CD4-positive, CD25-positive, alpha-beta regulatory T cell (primary cell): ENCODE measurements around the gene RNF31. TPM values are rescaled to one million over a fixed set of nuclear protein-coding genes. Genes with fewer than 3 reads are reported as not detected.
"Not testable (repeated sequence)": the region's sequence is repeated elsewhere in the genome, so short reads cannot be mapped to it uniquely, and the experiment has no call there.

Experiments
- ATAC-seq, 2 donors: fragments of 150-1000 bp; cut with Tn5 transposase; one replicate each; pipeline ENCODE4 v1.10.0; 2021; ENCODE audit warnings: low read depth in 2 of 2, moderate number of reproducible peaks in 2 of 2, moderate library complexity in 1 of 2
- DNase-seq, 3 donors: peaks; one replicate each; pipeline versions ENCODE4 v3.0.0 to v3.0.0-alpha.2; 2012 to 2022; ENCODE audit warnings: mixed read lengths in 1 of 3
- H3K27ac ChIP-seq: one replicate; pipeline ENCODE4 v1.7.0; 2013; ENCODE audit warnings: mild to moderate bottlenecking, low read length; ENCODE audit not compliant: insufficient read depth, poor library complexity, severe bottlenecking
- H3K27me3 ChIP-seq: one replicate; pipeline ENCODE4 v1.7.0; 2013; ENCODE audit warnings: low read length; ENCODE audit not compliant: control insufficient read depth, insufficient read depth
- H3K36me3 ChIP-seq: one replicate; pipeline ENCODE4 v1.7.0; 2013; ENCODE audit warnings: mild to moderate bottlenecking, low read length, moderate library complexity; ENCODE audit not compliant: control insufficient read depth, insufficient read depth
- H3K4me1 ChIP-seq: 2 replicates; pipeline ENCODE4 v1.7.0; 2013; ENCODE audit warnings: mild to moderate bottlenecking, low read length; ENCODE audit not compliant: insufficient read depth, control insufficient read depth, poor library complexity, severe bottlenecking
- H3K4me3 ChIP-seq: one replicate; pipeline ENCODE4 v1.7.0; 2013; ENCODE audit warnings: low read depth, mild to moderate bottlenecking, low read length, moderate library complexity
- H3K9me3 ChIP-seq, 2 experiments: 1 replicate in 1 of 2; 2 replicates in 1 of 2; pipeline ENCODE4 v1.7.0; 2013; ENCODE audit warnings: low read length in 2 of 2, mild to moderate bottlenecking in 1 of 2, moderate library complexity in 1 of 2; ENCODE audit not compliant: control insufficient read depth in 2 of 2
- H3K27ac Mint-ChIP-seq, 3 donors: one replicate each; pipeline ENCODE4 v1.8.0; 2020 to 2022; ENCODE audit warnings: mild to moderate bottlenecking in 3 of 3, mixed read lengths in 3 of 3, moderate library complexity in 2 of 3
- H3K27me3 Mint-ChIP-seq: one replicate; pipeline ENCODE4 v1.8.0; 2022; ENCODE audit warnings: mild to moderate bottlenecking, mixed read lengths
- H3K36me3 Mint-ChIP-seq: one replicate; pipeline ENCODE4 v1.8.0; 2020; ENCODE audit warnings: mixed read lengths
- H3K4me1 Mint-ChIP-seq, 4 donors: one replicate each; pipeline ENCODE4 v1.8.0; 2020 to 2022; ENCODE audit warnings: mixed read lengths in 4 of 4, mild to moderate bottlenecking in 1 of 4
- H3K4me3 Mint-ChIP-seq, 4 donors: one replicate each; pipeline ENCODE4 v1.8.0; 2020 to 2022; ENCODE audit warnings: mild to moderate bottlenecking in 4 of 4, mixed read lengths in 4 of 4, moderate library complexity in 3 of 4
- H3K9me3 Mint-ChIP-seq, 7 donors: one replicate each; pipeline ENCODE4 v1.8.0; 2020 to 2022; ENCODE audit warnings: mixed read lengths in 7 of 7, mild to moderate bottlenecking in 3 of 7, moderate library complexity in 2 of 7
- polyA plus RNA-seq, 4 donors: library from polyadenylated mRNA; unstranded; fragments of 300-500 nt; fragmentation: Illumina TruSeq; gene quantifications; one replicate each; pipeline ENCODE4 v1.2.3, GENCODE V29; 2021
- total RNA-seq: library from RNA; stranded (reverse); gene quantifications from one replicate; pipeline ENCODE4 v1.2.3, GENCODE V29; 2022

The RNF31 gene
- total and polyA plus RNA-seq, 5 donors from 2014 or later = 35.9 to 82.4 (median 45.5) TPM

GRCh38 chr14:24197056-24197450 lies 49.8 kb downstream of the RNF31 start:
- no peak overlapping the region for H3K27ac ChIP-seq
- H3K4me3 ChIP-seq = no peak overlapping the region
- H3K9me3 Mint-ChIP-seq = peaks cover 0 to 2% (median 0%) of the 10 kb centered on the region in 7 donors
- H3K27ac Mint-ChIP-seq = peak overlapping the region in 1 of 3 donors; percentile 98
- no peaks in the 10 kb centered on the region for H3K27me3 ChIP-seq
- DNase-seq (no peak), ATAC-seq (no peak)
- H3K9me3 ChIP-seq = no peaks in the 10 kb centered on the region
- peaks cover 13% of the 10 kb centered on the region for H3K27me3 Mint-ChIP-seq
- peaks cover 12% of the 10 kb centered on the region for H3K36me3 ChIP-seq
- peak overlapping the region; percentile 94 to 99 (median 96) for H3K4me3 Mint-ChIP-seq
- H3K4me1 ChIP-seq = peaks cover 40% of the 10 kb centered on the region
- H3K4me1 Mint-ChIP-seq = peaks cover 22 to 69% (median 42%) of the 10 kb centered on the region in 4 donors
- peaks cover 23% of the 10 kb centered on the region for H3K36me3 Mint-ChIP-seq

- Mint-ChIP-seq H3K27me3 (peaks cover 13% of the 10 kb centered on the region), H3K27ac (peak overlapping the region; percentile 70 to 91 (median 77)), H3K4me3 (peak overlapping the region in 3 of 4 donors; percentile 4 to 91 (median 38)), H3K36me3 (peaks cover 24% of the 10 kb centered on the region), H3K9me3 (peaks cover 0 to 2% (median 0%) of the 10 kb centered on the region in 7 donors), H3K4me1 (peaks cover 22 to 66% (median 40%) of the 10 kb centered on the region in 4 donors)
- peaks cover 4% of the 10 kb centered on the region for H3K36me3 ChIP-seq
- peaks cover 39% of the 10 kb centered on the region for H3K4me1 ChIP-seq
- H3K4me3 ChIP-seq = no peak overlapping the region
- H3K27me3 ChIP-seq = no peaks in the 10 kb centered on the region
- ATAC-seq = no peak
- H3K27ac ChIP-seq = peak overlapping the region; percentile 23
- no peak for DNase-seq
- no peaks in the 10 kb centered on the region for H3K9me3 ChIP-seq
These were observed 51.7 kb downstream of the RNF31 start for GRCh38 chr14:24198814-24199524.

- ATAC-seq, DNase-seq, H3K9me3 ChIP-seq, H3K27me3 ChIP-seq, H3K4me1 ChIP-seq, H3K27me3 Mint-ChIP-seq, H3K4me3 Mint-ChIP-seq, H3K27ac ChIP-seq, H3K9me3 Mint-ChIP-seq, H3K4me3 ChIP-seq: not testable (repeated sequence)
- peaks cover 26% of the 10 kb centered on the region for H3K36me3 ChIP-seq
- peak overlapping the region in 1 of 3 donors; percentile 32 for H3K27ac Mint-ChIP-seq
- H3K4me1 Mint-ChIP-seq = peaks cover 25 to 59% (median 30%) of the 10 kb centered on the region in 4 donors
- peaks cover 44% of the 10 kb centered on the region for H3K36me3 Mint-ChIP-seq
These were observed 55.2 kb downstream of the RNF31 start for GRCh38 chr14:24202538-24202937.

DNA sequence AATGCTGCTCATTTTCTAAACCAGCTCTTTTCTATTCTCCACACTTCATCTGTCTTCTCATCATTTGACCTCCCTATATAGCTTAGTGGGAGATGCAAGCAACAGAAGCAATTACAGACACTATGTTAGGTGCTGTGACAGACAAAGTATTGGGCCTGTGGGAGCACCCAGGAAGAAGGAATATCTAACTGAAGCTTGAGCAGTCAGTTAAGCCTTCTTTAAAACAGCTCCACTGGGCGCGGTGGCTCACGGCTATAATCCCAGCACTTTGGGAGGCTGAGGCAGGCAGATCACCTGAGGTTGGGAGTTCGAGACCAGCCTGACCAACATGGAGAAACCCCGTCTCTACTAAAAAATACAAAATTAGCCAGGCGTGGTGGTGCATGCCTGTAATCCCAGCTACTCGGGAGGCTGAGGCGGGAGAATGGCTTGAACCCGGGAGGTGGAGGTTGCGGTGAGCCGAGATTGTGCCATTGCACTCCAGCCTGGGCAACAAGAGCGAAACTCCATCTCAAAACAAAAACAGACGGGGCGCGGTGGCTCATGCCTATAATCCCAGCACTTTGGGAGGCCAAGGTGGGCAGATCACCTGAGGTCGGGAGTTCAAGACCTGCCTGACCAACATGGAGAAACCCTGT lies 56.1 kb downstream of the RNF31 start:
- peaks cover 25 to 55% (median 32%) of the 10 kb centered on the region in 4 donors for H3K4me1 Mint-ChIP-seq
- H3K27ac ChIP-seq, DNase-seq, H3K4me3 ChIP-seq, H3K9me3 Mint-ChIP-seq, H3K27me3 ChIP-seq, H3K4me3 Mint-ChIP-seq, H3K4me1 ChIP-seq, H3K27me3 Mint-ChIP-seq, H3K9me3 ChIP-seq, H3K27ac Mint-ChIP-seq, ATAC-seq: not testable (repeated sequence)
- peaks cover 49% of the 10 kb centered on the region for H3K36me3 Mint-ChIP-seq
- peaks cover 30% of the 10 kb centered on the region for H3K36me3 ChIP-seq

DNA sequence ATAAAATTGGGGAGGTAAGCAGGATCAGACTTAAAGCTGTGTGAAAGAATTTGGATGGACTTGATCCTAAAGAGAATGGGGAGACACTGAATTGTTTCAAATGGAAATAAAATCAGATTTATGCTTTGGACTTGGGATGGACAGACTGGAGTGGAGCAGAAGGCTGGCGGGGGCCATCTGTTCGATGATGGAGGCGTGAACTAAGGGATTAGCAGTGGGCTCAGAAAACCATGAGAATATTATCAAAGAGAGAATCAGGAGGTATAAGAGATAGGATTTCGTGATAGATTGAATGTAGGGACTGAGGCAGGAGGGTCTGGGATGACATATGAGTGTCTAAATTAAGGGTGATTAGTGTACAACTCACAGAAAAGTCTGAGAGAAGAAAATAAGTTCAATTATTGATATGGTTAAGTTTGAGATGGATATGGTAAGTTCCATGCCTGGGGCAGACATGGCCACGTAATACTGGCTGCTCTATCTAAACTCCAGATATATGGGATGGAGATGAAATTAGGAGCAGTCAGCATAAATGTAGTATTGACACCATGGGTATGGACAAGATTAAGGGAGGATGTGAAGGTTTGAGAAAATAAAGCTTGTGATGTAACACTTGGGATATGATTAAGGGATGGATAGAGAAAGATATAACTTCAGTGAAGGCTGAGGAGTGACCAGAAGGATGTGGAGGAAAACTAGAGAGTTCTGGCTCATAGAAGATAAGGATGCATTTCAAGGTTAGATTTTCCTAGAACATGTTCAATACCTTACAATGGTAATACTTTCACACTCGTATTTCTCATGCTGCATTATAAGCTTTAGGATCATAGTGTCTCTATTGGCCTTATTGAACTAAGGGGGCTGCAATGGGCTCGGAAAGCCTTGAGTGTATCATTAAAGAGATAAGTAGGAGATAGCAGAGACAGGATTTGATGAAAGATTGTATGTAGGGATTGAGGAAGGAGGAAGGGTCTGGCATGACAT lies 57.2 kb downstream of the RNF31 start:
- Histone ChIP-seq H3K27ac (no peak overlapping the region), H3K9me3 (no peaks in the 10 kb centered on the region), H3K36me3 (peaks cover 39% of the 10 kb centered on the region), H3K27me3 (no peaks in the 10 kb centered on the region), H3K4me1 (no peaks in the 10 kb centered on the region), H3K4me3 (no peak overlapping the region)
- Mint-ChIP-seq H3K27me3 (no peaks in the 10 kb centered on the region), H3K4me3 (no peak overlapping the region), H3K9me3 (peaks cover 0 to 2% (median 0%) of the 10 kb centered on the region in 7 donors), H3K27ac (peak overlapping the region in 1 of 3 donors; percentile 0), H3K4me1 (peaks cover 15 to 49% (median 24%) of the 10 kb centered on the region in 4 donors), H3K36me3 (peaks cover 45% of the 10 kb centered on the region)
- no peak for ATAC-seq
- no peak for DNase-seq

GRCh38 chr14:24206260-24207103 lies 59.2 kb downstream of the RNF31 start:
- ATAC-seq (no peak), DNase-seq (no peak)
- Mint-ChIP-seq H3K27me3 (no peaks in the 10 kb centered on the region), H3K4me3 (peak overlapping the region in 1 of 4 donors; percentile 10), H3K27ac (peak overlapping the region in 2 of 3 donors; percentile 77 to 78), H3K9me3 (peaks cover 0 to 2% (median 0%) of the 10 kb centered on the region in 7 donors), H3K4me1 (peaks cover 15 to 55% (median 28%) of the 10 kb centered on the region in 4 donors), H3K36me3 (peaks cover 58% of the 10 kb centered on the region)
- Histone ChIP-seq H3K9me3 (no peaks in the 10 kb centered on the region), H3K27me3 (no peaks in the 10 kb centered on the region), H3K4me1 (peaks cover 7% of the 10 kb centered on the region), H3K27ac (no peak overlapping the region), H3K36me3 (peaks cover 57% of the 10 kb centered on the region), H3K4me3 (no peak overlapping the region)
